Spleen (tissue), 7 donors: Measurements from ENCODE around the gene RAD51B.

ENCODE experiments used
- POLR2AphosphoS5 ChIP-seq, 3 donors: sonication (generic); formaldehyde crosslinking; IDR thresholded peaks; one replicate each; pipeline ENCODE4 v1.5.1; 2017; ENCODE audit warnings: antibody characterized with exemption in 3 of 3
- TF ChIP-seq, protein P1 (sequence below), 11 experiments: fragments of 200-600 bp in 7 of 11; fragments of 450-650 bp in 4 of 11; sonication (generic) in 4 of 11; IDR thresholded peaks in 8 of 11; conservative IDR thresholded peaks in 3 of 11; 1 replicate in 7 of 11; 2 replicates in 4 of 11; pipeline versions ENCODE4 v1.4.0 to v1.8.0; 2016 to 2021; ENCODE audit warnings: antibody characterized with exemption in 11 of 11, inconsistent platforms in 4 of 11, mild to moderate bottlenecking in 1 of 11
- donor health status: DM: no; HTN: no; CAD: no; lungs with moderate emphysema.
- donor health status: DM: no; HTN: no; CAD: no.
- donor health status: DM: no; HTN: no; CAD: no.

GRCh38 chr14:68714991-68715924, 895.7 kb downstream of the RAD51B start:
- TF ChIP-seq, protein P1, sequence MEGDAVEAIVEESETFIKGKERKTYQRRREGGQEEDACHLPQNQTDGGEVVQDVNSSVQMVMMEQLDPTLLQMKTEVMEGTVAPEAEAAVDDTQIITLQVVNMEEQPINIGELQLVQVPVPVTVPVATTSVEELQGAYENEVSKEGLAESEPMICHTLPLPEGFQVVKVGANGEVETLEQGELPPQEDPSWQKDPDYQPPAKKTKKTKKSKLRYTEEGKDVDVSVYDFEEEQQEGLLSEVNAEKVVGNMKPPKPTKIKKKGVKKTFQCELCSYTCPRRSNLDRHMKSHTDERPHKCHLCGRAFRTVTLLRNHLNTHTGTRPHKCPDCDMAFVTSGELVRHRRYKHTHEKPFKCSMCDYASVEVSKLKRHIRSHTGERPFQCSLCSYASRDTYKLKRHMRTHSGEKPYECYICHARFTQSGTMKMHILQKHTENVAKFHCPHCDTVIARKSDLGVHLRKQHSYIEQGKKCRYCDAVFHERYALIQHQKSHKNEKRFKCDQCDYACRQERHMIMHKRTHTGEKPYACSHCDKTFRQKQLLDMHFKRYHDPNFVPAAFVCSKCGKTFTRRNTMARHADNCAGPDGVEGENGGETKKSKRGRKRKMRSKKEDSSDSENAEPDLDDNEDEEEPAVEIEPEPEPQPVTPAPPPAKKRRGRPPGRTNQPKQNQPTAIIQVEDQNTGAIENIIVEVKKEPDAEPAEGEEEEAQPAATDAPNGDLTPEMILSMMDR (IDR thresholded peaks at IDR 0.05 in 8 of 11, conservative IDR thresholded peaks at IDR 0.05 in 3 of 11) = no peak
- TF ChIP-seq POLR2AphosphoS5 (IDR thresholded peaks at IDR 0.05) = no peak
